HG03354 (cell line): Measurements from ENCODE around the gene GZF1.

Experiments used
- ATAC-seq: cut with Tn5 transposase; IDR thresholded peaks from one replicate; pipeline ENCODE4 v1.9.1; 2021; ENCODE audit warnings: mild to moderate bottlenecking; ENCODE audit not compliant: unreplicated experiment, poor library complexity, severe bottlenecking

The GZF1 gene

DNA sequence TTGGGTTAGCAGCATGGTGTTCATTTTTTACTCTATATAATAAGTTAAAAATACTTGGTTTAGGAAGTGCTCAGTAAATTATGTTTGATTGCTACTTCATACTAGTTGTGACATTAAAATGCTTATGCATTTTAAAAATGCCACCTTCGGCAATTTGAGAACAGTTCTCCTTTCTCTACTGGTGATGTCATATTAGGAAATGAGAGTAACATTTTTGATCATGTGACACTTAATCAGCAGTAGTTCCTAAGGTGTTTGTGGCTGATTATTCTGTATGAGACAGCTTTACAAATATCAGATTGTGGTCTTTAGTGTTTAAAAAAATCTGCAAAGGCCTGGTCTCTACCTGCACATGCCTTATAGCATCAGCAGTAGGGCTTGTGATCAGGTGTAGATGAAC, 4.4 kb downstream of the GZF1 start:
- no peak for ATAC-seq

GRCh38 chr20:23367770-23368169, 5.8 kb downstream of the GZF1 start:
- ATAC-seq, result no peak

DNA sequence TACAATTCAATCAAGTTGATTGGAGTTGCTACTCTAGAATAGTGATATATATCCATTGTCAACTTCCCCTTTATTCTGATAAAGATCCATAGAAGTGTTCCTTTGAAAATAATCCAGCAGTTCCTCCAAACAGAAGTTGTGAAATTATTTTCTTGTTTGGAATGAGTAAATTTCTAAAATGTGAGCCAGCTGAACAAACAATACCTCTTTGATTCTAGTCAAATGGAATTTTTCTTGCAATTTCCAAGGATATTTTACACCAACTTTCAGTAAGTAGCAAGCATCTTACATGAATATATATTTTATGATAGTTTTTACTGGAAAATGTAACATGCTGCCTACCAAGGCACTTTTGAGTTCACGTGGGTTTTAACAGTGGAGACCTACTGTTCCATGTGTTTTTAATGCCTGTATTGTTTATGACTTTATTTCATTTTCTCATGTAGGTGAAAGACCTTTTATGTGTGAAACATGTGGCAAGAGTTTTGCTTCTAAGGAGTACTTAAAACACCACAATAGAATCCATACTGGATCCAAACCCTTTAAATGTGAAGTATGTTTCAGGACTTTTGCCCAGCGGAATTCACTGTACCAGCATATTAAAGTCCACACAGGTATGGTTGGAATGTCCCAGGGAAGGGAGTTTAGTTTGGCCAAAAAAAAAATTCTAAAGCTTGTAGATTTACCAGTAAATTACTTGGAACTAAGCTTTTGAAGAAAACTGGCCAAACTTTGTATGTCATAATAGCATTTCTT, 6.5 kb downstream of the GZF1 start:
- ATAC-seq, result no peak

- ATAC-seq, result no peak
Observed at GRCh38 chr20:23369072-23369823, 7.3 kb downstream of the GZF1 start.

DNA sequence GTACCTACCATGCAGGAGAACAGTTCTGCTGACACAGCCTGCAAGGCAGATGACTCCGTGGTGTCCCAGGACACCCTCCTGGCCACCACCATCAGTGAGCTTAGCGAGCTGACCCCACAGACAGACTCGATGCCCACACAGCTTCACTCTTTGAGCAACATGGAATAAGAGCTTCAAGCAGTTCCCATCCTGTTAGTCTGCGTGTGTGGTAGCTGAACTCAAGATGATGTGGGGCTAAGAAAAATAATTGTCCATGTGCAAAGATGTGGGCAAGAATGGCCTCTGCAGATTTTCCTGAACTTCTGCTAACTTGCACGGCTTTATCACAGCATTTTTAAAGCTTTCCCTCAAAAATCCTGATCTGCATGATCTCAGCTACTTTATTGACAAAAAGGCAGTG, 8.3 kb downstream of the GZF1 start:
- no peak for ATAC-seq

GRCh38 chr20:23370873-23371272, 8.9 kb downstream of the GZF1 start:
- ATAC-seq, result no peak

DNA sequence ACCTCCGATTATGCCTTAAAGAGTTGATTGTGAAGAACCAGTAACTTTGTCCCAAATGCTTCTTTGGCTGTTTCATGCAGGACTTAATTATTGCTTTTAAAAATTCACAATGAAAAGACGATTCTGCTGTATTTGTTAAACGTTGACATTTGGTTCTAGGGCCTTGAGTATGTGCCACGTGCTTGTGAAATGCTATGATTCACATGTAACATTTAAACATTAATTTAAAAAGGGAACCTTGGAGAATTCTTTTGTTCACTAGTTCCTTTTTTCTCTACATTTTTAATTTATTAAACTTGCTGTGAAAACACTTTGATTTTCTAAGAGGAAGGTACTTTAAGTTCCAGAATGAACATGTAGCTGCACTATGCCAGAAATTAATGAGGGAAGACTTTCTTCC, 9.5 kb downstream of the GZF1 start:
- ATAC-seq, result no peak

- ATAC-seq, result no peak
Observed at GRCh38 chr20:23374441-23374840, 12.5 kb downstream of the GZF1 start.

DNA sequence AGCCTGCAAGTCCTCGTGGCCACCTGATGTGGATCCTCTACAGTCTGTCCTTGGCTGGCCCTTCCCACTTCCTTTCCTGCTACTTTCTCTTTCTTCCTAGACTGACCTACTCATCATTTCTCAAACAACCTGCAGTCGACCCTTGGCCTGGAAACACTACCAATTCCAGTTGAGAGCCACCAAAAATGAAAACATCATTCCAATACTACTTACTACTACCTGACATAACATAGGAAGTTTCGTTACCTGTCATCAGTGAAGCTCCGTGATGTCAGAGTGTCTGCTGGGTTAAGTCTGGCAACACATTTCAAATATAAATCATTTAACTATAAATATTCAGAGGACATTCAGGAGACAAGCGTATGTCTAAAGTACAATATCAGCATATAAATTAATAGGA, 13.8 kb downstream of the GZF1 start:
- no peak for ATAC-seq

DNA sequence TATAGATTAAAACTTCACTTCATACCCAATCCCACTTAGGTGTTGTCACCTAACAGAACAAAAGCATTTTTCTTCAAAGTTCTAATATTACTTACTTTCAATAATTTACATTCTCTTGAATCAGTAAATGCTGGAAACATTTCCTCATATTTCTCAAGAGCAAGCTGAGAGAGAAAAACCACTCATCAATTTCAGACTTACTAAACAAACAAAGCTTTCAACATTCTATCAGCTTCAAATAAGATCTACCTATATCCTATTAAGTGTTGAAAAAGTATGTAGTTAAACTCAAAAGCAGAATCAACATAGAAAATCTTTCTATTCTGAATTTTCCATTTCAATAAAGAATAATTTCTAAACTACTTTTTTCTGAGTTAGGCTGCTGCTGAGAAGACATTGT, 17.8 kb downstream of the GZF1 start:
- ATAC-seq, result no peak

DNA sequence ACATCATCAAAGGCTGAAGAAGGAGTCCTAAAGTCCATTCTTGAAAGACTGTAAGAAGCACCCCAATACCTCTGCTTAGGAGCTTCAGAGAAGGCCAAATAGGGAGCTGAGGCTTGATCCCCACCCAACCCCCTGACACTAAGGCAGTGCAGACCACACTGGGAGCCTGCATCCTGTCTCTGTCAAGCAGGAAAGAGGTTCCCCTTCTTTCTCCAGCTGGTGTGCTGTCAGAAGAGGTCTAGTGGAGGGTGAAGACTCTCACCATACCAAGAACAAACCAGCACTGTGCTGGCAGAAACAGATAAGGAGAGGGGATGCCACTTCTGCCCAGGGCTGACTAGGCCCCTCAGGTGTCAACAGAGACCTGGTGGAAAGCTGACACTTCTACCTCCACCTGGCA, 19.9 kb downstream of the GZF1 start:
- no peak for ATAC-seq

- ATAC-seq, result no peak
Observed at GRCh38 chr20:23386304-23387117, 24.5 kb downstream of the GZF1 start.

DNA sequence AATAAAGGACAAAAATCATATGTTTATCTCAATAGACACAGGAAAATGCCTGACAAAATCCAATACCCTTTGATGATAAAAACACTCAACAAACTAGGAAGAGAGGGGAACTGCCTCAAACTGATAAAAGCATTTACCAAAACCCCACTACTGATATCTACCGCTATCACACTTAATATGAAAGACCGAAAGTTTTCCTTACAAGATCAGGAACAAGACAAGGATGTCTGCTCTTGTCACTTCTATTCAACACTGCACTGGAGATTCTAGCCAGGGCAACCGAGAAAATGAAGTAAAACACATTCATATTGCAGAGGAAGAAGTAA, 25.1 kb downstream of the GZF1 start:
- no peak for ATAC-seq

- no peak for ATAC-seq
Observed at GRCh38 chr20:23390091-23390774, 28.3 kb downstream of the GZF1 start.

DNA sequence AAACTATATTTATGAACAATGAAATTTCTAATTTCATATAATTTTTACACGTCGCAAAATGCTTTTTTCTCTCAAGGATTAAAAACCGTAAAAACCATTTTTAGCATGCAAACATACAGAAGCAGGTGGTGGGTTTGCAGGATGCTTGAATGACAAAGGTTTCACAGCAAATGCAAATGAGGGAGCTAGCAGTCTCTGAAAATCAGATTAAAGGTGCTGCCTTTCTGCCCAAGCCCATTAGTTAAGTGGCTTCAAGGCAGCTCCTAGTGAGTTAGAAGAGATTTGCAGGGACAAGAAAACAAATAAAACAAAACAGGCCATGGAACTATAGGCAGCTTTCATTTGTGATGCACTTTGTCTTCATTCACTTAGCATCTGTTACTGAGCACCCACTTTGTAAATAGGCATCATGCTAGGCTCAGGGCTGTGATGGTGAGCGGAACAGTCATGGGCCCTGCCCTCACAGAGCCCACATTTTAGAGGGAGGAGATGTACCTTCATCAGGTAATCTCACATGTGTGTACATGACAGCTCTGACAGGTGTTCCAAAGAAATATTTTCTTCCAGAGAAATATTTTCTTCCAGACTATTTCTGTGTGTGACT, 29.8 kb downstream of the GZF1 start:
- ATAC-seq, result no peak

DNA sequence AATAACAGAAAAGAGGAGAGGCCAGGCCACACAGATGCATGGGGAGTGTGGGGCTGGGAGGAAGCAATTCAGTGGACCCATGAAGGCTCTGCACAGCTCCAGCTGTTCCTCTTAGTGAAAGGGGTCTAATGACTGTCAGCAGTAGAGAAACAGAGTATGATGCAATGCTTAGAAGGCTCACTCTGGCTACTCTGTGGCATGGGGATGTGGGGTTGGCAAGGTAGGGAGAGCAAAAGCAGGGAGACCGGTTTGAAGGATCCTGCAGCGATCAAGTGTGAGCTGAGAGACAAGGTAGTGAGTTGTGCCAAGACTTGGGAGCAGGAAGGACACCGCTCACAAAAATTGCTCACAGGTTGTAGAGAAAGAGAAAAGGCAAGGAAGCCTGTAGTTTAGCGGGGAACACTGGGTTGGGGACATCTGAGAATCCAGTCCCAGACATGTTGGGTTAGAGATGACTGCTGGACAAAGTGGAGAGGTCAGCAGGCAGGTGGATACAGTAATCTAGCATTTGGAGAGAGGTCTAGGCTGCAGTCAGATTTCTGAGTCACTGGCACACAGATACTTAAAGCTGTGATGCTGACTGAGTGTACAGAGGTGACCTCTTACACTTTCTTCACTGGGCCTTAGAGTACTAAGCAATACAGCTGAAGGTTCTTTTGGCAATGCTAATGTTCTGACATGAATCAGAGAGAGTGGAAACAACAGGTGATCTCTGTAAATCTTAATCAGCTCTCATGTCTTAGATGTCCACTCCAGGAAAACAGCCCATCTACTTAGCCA, 32.2 kb downstream of the GZF1 start:
- ATAC-seq, result no peak

- ATAC-seq, result no peak
Observed at GRCh38 chr20:23396950-23397627, 35.1 kb downstream of the GZF1 start.

- no peak for ATAC-seq
Observed at GRCh38 chr20:23397961-23398360, 36.0 kb downstream of the GZF1 start.
